ENCODE measurements around the gene SGTA. TPM values are rescaled to one million over a fixed set of nuclear protein-coding genes. Genes with fewer than 3 reads are reported as not detected.

SGTA gene
- total RNA-seq, 4 donors from 2014 or later = 37.9 to 49.5 (median 44.1) TPM

DNA sequence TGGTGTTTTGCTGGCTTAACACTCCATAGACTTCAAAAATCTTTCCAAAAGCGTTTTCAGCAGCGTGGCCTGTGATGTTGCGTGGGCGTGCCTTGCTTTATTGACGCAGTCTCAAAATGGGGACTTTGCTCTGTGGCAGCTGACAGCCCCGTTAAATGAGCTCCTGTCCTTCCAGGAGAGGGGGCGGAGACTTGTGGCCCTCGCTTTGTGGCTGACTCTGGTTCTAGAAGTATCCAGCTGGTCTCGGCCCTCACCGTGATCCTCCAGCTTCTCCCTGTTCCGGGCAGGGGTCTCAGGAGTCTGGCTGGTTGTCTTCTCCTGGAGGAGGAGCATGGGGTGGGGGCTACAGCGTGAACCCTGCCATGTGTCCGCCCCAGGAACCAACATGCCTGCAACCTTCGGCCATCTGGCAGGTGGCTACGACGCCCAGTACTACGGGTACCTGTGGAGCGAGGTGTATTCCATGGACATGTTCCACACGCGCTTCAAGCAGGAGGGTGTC is 28.2 kb upstream of the SGTA start:
- no peak for DNase-seq (ENCODE audit: low spot score in 2 of 2)
- 95 to 97% methylated on average over 20 of the region's 20 CpGs for WGBS, 2 donors
- intact Hi-C loops (cut with DNase I; ENCODE audit: low total_unique reads) = no loop called here
- H3K4me3 ChIP-seq (ENCODE audit: low read depth, poor library complexity, severe bottlenecking) = no peak overlapping the region
- TF ChIP-seq, protein P1, sequence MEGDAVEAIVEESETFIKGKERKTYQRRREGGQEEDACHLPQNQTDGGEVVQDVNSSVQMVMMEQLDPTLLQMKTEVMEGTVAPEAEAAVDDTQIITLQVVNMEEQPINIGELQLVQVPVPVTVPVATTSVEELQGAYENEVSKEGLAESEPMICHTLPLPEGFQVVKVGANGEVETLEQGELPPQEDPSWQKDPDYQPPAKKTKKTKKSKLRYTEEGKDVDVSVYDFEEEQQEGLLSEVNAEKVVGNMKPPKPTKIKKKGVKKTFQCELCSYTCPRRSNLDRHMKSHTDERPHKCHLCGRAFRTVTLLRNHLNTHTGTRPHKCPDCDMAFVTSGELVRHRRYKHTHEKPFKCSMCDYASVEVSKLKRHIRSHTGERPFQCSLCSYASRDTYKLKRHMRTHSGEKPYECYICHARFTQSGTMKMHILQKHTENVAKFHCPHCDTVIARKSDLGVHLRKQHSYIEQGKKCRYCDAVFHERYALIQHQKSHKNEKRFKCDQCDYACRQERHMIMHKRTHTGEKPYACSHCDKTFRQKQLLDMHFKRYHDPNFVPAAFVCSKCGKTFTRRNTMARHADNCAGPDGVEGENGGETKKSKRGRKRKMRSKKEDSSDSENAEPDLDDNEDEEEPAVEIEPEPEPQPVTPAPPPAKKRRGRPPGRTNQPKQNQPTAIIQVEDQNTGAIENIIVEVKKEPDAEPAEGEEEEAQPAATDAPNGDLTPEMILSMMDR (IDR thresholded peaks at IDR 0.05) = no peak
- TF ChIP-seq POLR2A (IDR thresholded peaks at IDR 0.05) = no peak

DNA sequence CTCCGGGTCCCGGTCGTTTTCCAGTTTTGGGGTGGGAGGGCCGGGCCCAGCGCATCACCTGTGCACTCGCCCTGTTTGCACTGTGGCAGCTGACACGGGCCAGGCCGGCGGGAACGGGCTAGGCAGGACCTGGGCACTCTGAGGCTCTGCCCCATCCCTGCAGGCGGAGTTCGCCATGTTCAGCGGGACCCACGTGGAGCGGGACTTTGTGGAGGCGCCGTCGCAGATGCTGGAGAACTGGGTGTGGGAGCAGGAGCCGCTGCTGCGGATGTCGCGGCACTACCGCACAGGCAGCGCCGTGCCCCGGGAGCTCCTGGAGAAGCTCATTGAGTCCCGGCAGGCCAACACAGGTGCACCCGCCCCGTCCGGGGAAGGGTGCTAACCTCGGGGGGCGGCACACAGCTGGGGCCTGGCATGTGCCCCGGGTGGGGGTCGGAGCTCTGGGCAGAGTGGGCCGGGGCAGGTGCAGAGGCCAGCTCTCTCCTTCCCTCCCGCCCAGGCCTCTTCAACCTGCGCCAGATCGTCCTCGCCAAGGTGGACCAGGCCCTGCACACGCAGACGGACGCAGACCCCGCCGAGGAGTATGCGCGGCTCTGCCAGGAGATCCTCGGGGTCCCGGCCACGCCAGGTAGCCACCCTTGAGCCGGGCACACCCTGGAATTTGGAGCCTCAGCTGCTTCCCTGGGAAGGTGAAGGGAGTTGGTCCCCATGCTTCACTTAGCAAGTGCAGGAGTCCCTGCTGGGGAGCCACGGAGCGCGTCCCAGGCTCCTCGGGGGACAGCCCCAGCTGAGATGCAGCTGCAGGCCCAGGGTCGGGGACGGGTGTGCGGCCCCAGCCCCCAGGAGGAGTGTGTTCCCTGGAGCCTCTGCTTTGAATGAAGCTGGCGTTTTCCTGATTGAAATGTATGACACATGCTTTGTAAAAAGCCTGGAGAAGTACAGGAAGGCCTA is 27.3 kb upstream of the SGTA start:
- no peak for DNase-seq (ENCODE audit: low spot score in 2 of 2)
- TF ChIP-seq, protein P1 (IDR thresholded peaks at IDR 0.05) = no peak
- TF ChIP-seq POLR2A (IDR thresholded peaks at IDR 0.05) = no peak
- no peak overlapping the region for H3K4me3 ChIP-seq (ENCODE audit: low read depth, poor library complexity, severe bottlenecking)
- intact Hi-C loops (cut with DNase I; ENCODE audit: low total_unique reads) = no loop called here
- 92 to 93% methylated on average over 30 to 56 of the region's 58 CpGs for WGBS, 2 donors

DNA sequence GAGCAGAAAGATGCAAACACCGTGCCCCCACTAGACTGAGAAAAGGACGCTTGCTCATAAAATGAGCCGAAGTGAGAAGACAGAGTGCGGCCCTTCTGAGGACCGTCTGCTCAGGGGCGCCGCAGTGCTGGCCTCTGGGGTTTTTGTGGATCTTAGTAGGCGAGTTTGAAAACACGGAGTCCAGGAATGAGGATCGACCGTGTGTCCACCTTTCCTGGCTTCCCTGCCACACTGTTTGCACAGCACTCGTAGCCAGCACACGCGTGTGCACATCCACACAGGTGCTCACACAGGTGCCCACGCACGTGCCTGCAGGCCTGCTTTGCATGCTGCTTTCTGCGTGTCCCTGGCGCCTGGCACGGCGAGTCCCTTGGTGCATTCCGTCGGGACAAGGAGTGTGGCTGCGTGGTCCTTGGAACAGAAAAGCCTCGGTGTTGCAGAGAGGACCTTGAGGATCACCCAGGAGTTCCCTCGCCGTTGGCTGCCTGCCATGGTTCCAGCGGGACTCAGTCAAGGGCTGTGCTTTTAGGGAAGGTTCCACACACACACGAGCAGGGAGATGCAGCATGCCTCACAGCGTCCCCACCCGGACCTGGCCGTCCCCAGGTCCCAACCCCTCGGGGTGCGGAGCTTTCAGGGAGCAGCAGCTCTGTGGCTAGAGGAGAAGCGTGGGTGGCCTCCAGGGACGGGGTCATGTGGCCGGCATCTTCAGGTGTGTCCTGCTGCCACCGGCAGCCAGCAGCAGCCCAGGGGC is 26.5 kb upstream of the SGTA start:
- no peak overlapping the region for H3K4me3 ChIP-seq (ENCODE audit: low read depth, poor library complexity, severe bottlenecking)
- no peak for TF ChIP-seq POLR2A (IDR thresholded peaks at IDR 0.05)
- TF ChIP-seq, protein P1 (IDR thresholded peaks at IDR 0.05) = no peak
- intact Hi-C loops (cut with DNase I; ENCODE audit: low total_unique reads) = no loop called here
- no peak for DNase-seq (ENCODE audit: low spot score in 2 of 2)
- WGBS, 2 donors = 90 to 93% methylated on average over 31 of the region's 37 CpGs

DNA sequence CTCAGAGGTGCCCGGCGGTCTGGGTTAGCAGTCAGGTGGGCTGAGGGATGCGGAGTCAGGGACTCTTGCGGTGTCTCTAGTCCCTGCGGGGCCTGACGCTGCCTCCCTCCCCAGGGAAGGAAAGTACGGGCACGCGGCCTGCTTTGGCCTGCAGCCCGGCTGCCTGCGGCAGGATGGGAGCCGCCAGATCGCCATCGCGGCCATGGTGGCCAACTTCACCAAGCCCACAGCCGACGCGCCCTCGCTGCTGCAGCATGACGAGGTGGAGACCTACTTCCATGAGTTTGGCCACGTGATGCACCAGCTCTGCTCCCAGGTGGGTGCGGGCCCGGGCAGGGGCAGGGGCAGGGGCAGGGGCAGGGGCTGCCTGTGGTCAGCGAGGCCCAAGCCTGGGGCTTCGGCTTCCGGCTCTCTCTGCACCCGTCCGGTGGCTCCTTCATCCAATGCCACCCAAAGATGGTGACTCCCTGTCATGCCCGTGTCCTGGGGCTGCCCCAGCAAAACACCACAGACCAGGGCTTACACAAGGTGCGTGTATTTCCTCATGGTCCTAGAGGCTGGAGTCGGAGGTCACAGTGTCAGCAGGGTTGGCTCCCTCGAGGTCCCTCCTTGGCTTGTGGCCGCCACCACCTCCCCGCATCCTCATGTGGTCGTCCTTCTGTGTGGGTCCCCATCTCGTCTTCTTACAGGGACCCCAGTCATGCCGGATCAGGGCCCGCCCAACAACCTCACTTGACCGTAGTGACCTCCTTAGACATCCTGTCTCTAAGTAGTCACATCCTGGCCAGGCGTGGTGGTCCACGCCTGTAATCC is 25.3 kb upstream of the SGTA start:
- WGBS, 2 donors = 94 to 95% methylated on average over 40 to 41 of the region's 41 CpGs
- TF ChIP-seq POLR2A (IDR thresholded peaks at IDR 0.05) = no peak
- TF ChIP-seq, protein P1 (IDR thresholded peaks at IDR 0.05) = no peak
- intact Hi-C loops (cut with DNase I; ENCODE audit: low total_unique reads) = no loop called here
- no peak for DNase-seq (ENCODE audit: low spot score in 2 of 2)
- H3K4me3 ChIP-seq (ENCODE audit: low read depth, poor library complexity, severe bottlenecking) = no peak overlapping the region

DNA sequence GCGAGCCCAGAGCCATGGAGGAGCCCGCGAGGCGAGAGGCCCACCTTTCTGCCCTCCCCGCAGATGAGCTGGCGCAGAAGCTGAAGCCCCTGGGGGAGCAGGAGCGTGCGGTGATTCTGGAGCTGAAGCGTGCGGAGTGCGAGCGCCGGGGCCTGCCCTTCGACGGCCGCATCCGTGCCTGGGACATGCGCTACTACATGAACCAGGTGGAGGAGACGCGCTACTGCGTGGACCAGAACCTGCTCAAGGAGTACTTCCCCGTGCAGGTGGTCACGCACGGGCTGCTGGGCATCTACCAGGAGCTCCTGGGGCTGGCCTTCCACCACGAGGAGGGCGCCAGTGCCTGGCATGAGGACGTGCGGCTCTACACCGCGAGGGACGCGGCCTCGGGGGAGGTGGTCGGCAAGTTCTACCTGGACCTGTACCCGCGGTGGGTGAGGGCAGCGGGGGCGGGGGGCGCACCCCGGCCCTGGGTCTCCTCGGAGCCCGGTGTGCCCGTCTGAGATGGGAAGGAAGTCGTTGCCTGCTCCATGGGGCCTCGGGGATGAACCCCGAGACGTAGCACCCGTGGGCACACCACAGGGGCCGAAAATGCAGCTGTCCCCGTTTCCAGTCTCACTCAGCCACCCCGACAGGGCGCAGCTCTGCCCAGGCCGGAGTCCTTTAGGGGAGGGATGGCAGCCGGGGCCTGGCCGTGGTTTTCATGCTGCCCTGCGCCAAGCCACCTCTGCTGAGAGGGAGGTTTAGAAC is 24.5 kb upstream of the SGTA start:
- intact Hi-C loops (cut with DNase I; ENCODE audit: low total_unique reads) = no loop called here
- no peak overlapping the region for H3K4me3 ChIP-seq (ENCODE audit: low read depth, poor library complexity, severe bottlenecking)
- WGBS, 2 donors = 95 to 97% methylated on average over 37 to 38 of the region's 56 CpGs
- no peak for DNase-seq (ENCODE audit: low spot score in 2 of 2)
- TF ChIP-seq POLR2A (IDR thresholded peaks at IDR 0.05) = no peak
- TF ChIP-seq, protein P1 (IDR thresholded peaks at IDR 0.05) = no peak
